H9 (cell line): ENCODE data around the gene MYO5B. TPM values are rescaled to one million over a fixed set of nuclear protein-coding genes. Genes with fewer than 3 reads are reported as not detected.

Experiments used
- DNase-seq: peaks from one replicate; pipeline ENCODE4 v3.0.0-alpha.2; 2017
- H2AFZ ChIP-seq: one replicate; pipeline ENCODE4 v1.6.1; 2013; ENCODE audit warnings: mild to moderate bottlenecking, low read length, control low read depth, moderate library complexity
- H2AK5ac ChIP-seq: 2 replicates; pipeline ENCODE4 v1.6.1; 2013; ENCODE audit warnings: low read length, control low read depth, mixed read lengths; ENCODE audit not compliant: insufficient read length
- H2BK120ac ChIP-seq: one replicate; pipeline ENCODE4 v1.6.1; 2013; ENCODE audit warnings: low read depth, mild to moderate bottlenecking, low read length, control low read depth, inconsistent platforms; ENCODE audit not compliant: poor library complexity, severe bottlenecking
- H2BK12ac ChIP-seq: 2 replicates; pipeline ENCODE4 v1.6.1; 2013; ENCODE audit warnings: low read length, control low read depth, mixed read lengths, low read depth; ENCODE audit not compliant: insufficient read length
- H2BK15ac ChIP-seq: 2 replicates; pipeline ENCODE4 v1.6.1; 2013; ENCODE audit warnings: low read depth, low read length, control low read depth
- H2BK20ac ChIP-seq: one replicate; pipeline ENCODE4 v1.6.1; 2013; ENCODE audit warnings: low read depth, mild to moderate bottlenecking, low read length, control low read depth, inconsistent platforms; ENCODE audit not compliant: poor library complexity, severe bottlenecking
- H2BK5ac ChIP-seq: 2 replicates; pipeline ENCODE4 v1.6.1; 2013; ENCODE audit warnings: low read length, control low read depth, mixed read lengths; ENCODE audit not compliant: insufficient read length
- H3K14ac ChIP-seq: 2 replicates; pipeline ENCODE4 v1.6.1; 2013; ENCODE audit warnings: low read length, control low read depth; ENCODE audit not compliant: insufficient read depth
- H3K18ac ChIP-seq: 2 replicates; pipeline ENCODE4 v1.6.1; 2013; ENCODE audit warnings: low read depth, mild to moderate bottlenecking, mixed read lengths, low read length, control low read depth; ENCODE audit not compliant: insufficient read length
- H3K23ac ChIP-seq: 2 replicates; pipeline ENCODE4 v1.6.1; 2013; ENCODE audit warnings: low read length, control low read depth, mixed read lengths, low read depth; ENCODE audit not compliant: insufficient read length
- H3K23me2 ChIP-seq: 2 replicates; pipeline ENCODE4 v1.6.1; 2013; ENCODE audit warnings: low read depth, mild to moderate bottlenecking, mixed read lengths, low read length, control low read depth; ENCODE audit not compliant: insufficient read length, poor library complexity, severe bottlenecking
- H3K27ac ChIP-seq: 2 replicates; pipeline ENCODE4 v1.5.1; 2013; ENCODE audit warnings: low read length, control low read depth, mixed read lengths, low read depth; ENCODE audit not compliant: insufficient read length
- H3K27me3 ChIP-seq: 2 replicates; pipeline ENCODE4 v1.6.1; 2013; ENCODE audit warnings: low read length, control low read depth, inconsistent platforms; ENCODE audit not compliant: insufficient read depth
- H3K4ac ChIP-seq: 2 replicates; pipeline ENCODE4 v1.6.1; 2013; ENCODE audit warnings: low read depth, mild to moderate bottlenecking, control low read depth, inconsistent platforms, low read length, moderate library complexity
- H3K4me1 ChIP-seq: 2 replicates; pipeline ENCODE4 v1.6.1; 2013; ENCODE audit warnings: low read length, control low read depth, inconsistent platforms; ENCODE audit not compliant: insufficient read depth
- H3K4me2 ChIP-seq: 2 replicates; pipeline ENCODE4 v1.6.1; 2013; ENCODE audit warnings: low read length, control low read depth, mixed read lengths; ENCODE audit not compliant: insufficient read length, insufficient read depth
- H3K56ac ChIP-seq: 2 replicates; pipeline ENCODE4 v1.6.1; 2013; ENCODE audit warnings: low read depth, mild to moderate bottlenecking, mixed read lengths, low read length, control low read depth; ENCODE audit not compliant: insufficient read length
- H3K79me1 ChIP-seq: 2 replicates; pipeline ENCODE4 v1.6.1; 2013; ENCODE audit warnings: low read depth, mild to moderate bottlenecking, moderate library complexity, low read length, control low read depth, inconsistent platforms; ENCODE audit not compliant: insufficient read depth, poor library complexity, severe bottlenecking
- H3K79me2 ChIP-seq: 2 replicates; pipeline ENCODE4 v1.6.1; 2013; ENCODE audit warnings: low read length, control low read depth, inconsistent platforms; ENCODE audit not compliant: insufficient read depth
- H3K9ac ChIP-seq: 2 replicates; pipeline ENCODE4 v1.6.1; 2013; ENCODE audit warnings: low read length, control low read depth, mixed read lengths; ENCODE audit not compliant: insufficient read length; ENCODE audit errors: extremely low read depth
- H3K9me3 ChIP-seq: one replicate; pipeline ENCODE4 v1.6.1; 2013; ENCODE audit warnings: low read depth, low read length, inconsistent platforms; ENCODE audit not compliant: control insufficient read depth
- H3T11ph ChIP-seq: one replicate; pipeline ENCODE4 v1.6.1; 2013; ENCODE audit warnings: mild to moderate bottlenecking, low read length, control low read depth, inconsistent platforms
- H4K20me1 ChIP-seq: one replicate; pipeline ENCODE4 v1.6.1; 2013; ENCODE audit not compliant: control insufficient read depth, insufficient read length, insufficient read depth
- H4K5ac ChIP-seq: 2 replicates; pipeline ENCODE4 v1.6.1; 2013; ENCODE audit warnings: low read depth, mild to moderate bottlenecking, mixed read lengths, low read length, control low read depth; ENCODE audit not compliant: insufficient read length
- H4K8ac ChIP-seq: replicated peaks from 2 replicates; pipeline ENCODE4 v1.6.1; 2013; ENCODE audit warnings: low read length, control low read depth, mixed read lengths, low read depth; ENCODE audit not compliant: insufficient read length
- H4K91ac ChIP-seq: 2 replicates; pipeline ENCODE4 v1.6.1; 2013; ENCODE audit warnings: low read depth, mild to moderate bottlenecking, moderate library complexity, mixed read lengths, low read length, control low read depth; ENCODE audit not compliant: insufficient read length
- H3K27ac Mint-ChIP-seq, 3 experiments: 2 replicates in 2 of 3; 3 replicates in 1 of 3; pipeline ENCODE4 v1.8.0; 2020 to 2021; ENCODE audit warnings: mixed read lengths in 3 of 3, mild to moderate bottlenecking in 1 of 3, moderate library complexity in 1 of 3
- H3K27me3 Mint-ChIP-seq: 2 replicates; pipeline ENCODE4 v1.8.0; 2021; ENCODE audit warnings: low read depth, mild to moderate bottlenecking, moderate library complexity, mixed read lengths
- H3K36me3 Mint-ChIP-seq, 3 experiments: 2 replicates in 2 of 3; 3 replicates in 1 of 3; pipeline ENCODE4 v1.8.0; 2020 to 2021; ENCODE audit warnings: low read depth in 3 of 3, mixed read lengths in 3 of 3; ENCODE audit not compliant: insufficient read depth in 1 of 3
- H3K4me1 Mint-ChIP-seq, 2 experiments: 2 replicates each; pipeline ENCODE4 v1.8.0; 2020; ENCODE audit warnings: mixed read lengths in 2 of 2
- H3K4me3 Mint-ChIP-seq, 2 experiments: 2 replicates in 1 of 2; 3 replicates in 1 of 2; pipeline ENCODE4 v1.8.0; 2020 to 2021; ENCODE audit warnings: mild to moderate bottlenecking in 2 of 2, mixed read lengths in 2 of 2, moderate library complexity in 1 of 2
- H3K9me3 Mint-ChIP-seq, 2 experiments: 2 replicates in 1 of 2; 3 replicates in 1 of 2; pipeline ENCODE4 v1.8.0; 2020; ENCODE audit warnings: mild to moderate bottlenecking in 2 of 2, mixed read lengths in 2 of 2, moderate library complexity in 1 of 2
- WGBS: extraction: QIAGEN DNeasy Blood & Tissue Kit; methylation state at CpG from one replicate; pipeline ENCODE4 v1.1.7; 2013; ENCODE audit warnings: missing lambda C conversion rate, low lambda C conversion rate, mixed read lengths; ENCODE audit not compliant: insufficient read length; ENCODE audit errors: extremely low coverage; 5-methylcytosine and 5-hydroxymethylcytosine counted together
- total RNA-seq: library from RNA; stranded (reverse); gene quantifications from 2 replicates; pipeline ENCODE4 v1.2.1, GENCODE V29; 2021
- TF ChIP-seq, protein P1 (sequence below): fragments of 200-600 bp; sonication (generic); conservative IDR thresholded peaks from 3 replicates; pipeline ENCODE4 v1.8.0; 2021; ENCODE audit warnings: antibody characterized with exemption, mild to moderate bottlenecking

Gene MYO5B
- total RNA-seq, 1 experiment from 2014 or later: 9.3 TPM

DNA sequence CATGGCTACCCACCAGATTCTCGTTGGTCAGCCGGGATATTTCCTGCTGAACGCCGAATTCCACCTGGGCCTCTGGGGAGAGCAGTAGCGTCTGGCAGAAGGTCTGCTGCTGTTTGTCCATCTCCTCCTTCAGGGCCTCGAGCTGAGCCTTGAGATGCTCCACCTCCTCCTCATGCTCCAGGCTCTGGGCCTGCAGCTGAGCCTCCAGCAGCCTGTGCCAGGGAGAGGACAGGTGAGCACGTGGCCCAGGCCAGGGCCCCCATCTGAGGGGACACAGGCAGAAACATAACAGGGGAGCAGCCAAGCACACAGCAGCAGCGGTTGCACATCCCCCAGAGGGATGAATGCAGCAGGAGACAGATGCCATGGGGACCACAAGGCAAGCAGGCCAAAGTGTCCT, 341.5 kb downstream of the MYO5B start:
- H3K27ac Mint-ChIP-seq: no peak overlapping the region
- no peak overlapping the region for H4K5ac ChIP-seq
- TF ChIP-seq, protein P1, sequence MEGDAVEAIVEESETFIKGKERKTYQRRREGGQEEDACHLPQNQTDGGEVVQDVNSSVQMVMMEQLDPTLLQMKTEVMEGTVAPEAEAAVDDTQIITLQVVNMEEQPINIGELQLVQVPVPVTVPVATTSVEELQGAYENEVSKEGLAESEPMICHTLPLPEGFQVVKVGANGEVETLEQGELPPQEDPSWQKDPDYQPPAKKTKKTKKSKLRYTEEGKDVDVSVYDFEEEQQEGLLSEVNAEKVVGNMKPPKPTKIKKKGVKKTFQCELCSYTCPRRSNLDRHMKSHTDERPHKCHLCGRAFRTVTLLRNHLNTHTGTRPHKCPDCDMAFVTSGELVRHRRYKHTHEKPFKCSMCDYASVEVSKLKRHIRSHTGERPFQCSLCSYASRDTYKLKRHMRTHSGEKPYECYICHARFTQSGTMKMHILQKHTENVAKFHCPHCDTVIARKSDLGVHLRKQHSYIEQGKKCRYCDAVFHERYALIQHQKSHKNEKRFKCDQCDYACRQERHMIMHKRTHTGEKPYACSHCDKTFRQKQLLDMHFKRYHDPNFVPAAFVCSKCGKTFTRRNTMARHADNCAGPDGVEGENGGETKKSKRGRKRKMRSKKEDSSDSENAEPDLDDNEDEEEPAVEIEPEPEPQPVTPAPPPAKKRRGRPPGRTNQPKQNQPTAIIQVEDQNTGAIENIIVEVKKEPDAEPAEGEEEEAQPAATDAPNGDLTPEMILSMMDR: no peak
- WGBS: no CpG with 5 or more reads among the region's 8 CpGs
- no peaks in the 10 kb centered on the region for H3K9me3 ChIP-seq
- no peak overlapping the region for H2AK5ac ChIP-seq
- H4K20me1 ChIP-seq: no peaks in the 10 kb centered on the region
- no peak overlapping the region for H4K91ac ChIP-seq
- H2BK12ac ChIP-seq: no peak overlapping the region
- H4K8ac ChIP-seq: no peak overlapping the region
- no peak overlapping the region for H2BK15ac ChIP-seq
- H3K27ac ChIP-seq: no peak overlapping the region
- peaks cover 0 to 2% (median 0%) of the 10 kb centered on the region in 3 experiments; a peak in 4 of 7 replicates for H3K36me3 Mint-ChIP-seq
- no peak overlapping the region for H3K4me3 Mint-ChIP-seq
- H3K9ac ChIP-seq: no peak overlapping the region
- H2AFZ ChIP-seq: no peak overlapping the region
- no peaks in the 10 kb centered on the region for H3K79me2 ChIP-seq
- DNase-seq: no peak
- H3K18ac ChIP-seq: no peak overlapping the region
- H3K27me3 Mint-ChIP-seq: no peaks in the 10 kb centered on the region
- H3K4me1 ChIP-seq: peaks cover 3% of the 10 kb centered on the region; the same call in 1 of the 2 replicates
- no peak overlapping the region; the same call in 1 of the 2 replicates for H3K14ac ChIP-seq
- H2BK120ac ChIP-seq: no peak overlapping the region
- H3K23me2 ChIP-seq: no peaks in the 10 kb centered on the region
- H3K4me2 ChIP-seq: no peak overlapping the region
- no peak overlapping the region for H2BK5ac ChIP-seq
- H3K4me1 Mint-ChIP-seq: peaks cover 23 to 26% of the 10 kb centered on the region in 2 experiments
- no peak overlapping the region for H3T11ph ChIP-seq
- no peak overlapping the region for H3K56ac ChIP-seq
- H2BK20ac ChIP-seq: no peak overlapping the region
- no peaks in the 10 kb centered on the region for H3K79me1 ChIP-seq
- no peak overlapping the region for H3K4ac ChIP-seq
- H3K23ac ChIP-seq: no peak overlapping the region
- no peaks in the 10 kb centered on the region for H3K9me3 Mint-ChIP-seq
- no peaks in the 10 kb centered on the region for H3K27me3 ChIP-seq
